Cardiac fibroblast (primary cell): ENCODE data around the gene TMC4.
A peak's percentile ranks its signal among the peaks of the same experiment; 100 is the strongest.

Source experiments
- DNase-seq, 2 donors: peaks; one replicate each; pipeline versions ENCODE4 v3.0.0 to v3.0.0-alpha.2; 2010; ENCODE audit warnings: low read depth in 2 of 2
- H3K4me3 ChIP-seq, 2 donors: replicated peaks in 1 of 2; 1 replicate in 1 of 2; 2 replicates in 1 of 2; pipeline ENCODE4 v1.5.1; 2011; ENCODE audit warnings: low read depth in 2 of 2, low read length in 2 of 2, mild to moderate bottlenecking in 2 of 2, moderate library complexity in 1 of 2
- TF ChIP-seq, protein P1 (sequence below): IDR thresholded peaks from one replicate; pipeline ENCODE4 v1.5.1; 2011; ENCODE audit warnings: low read depth, mild to moderate bottlenecking, low read length, inconsistent platforms

TMC4 gene

DNA sequence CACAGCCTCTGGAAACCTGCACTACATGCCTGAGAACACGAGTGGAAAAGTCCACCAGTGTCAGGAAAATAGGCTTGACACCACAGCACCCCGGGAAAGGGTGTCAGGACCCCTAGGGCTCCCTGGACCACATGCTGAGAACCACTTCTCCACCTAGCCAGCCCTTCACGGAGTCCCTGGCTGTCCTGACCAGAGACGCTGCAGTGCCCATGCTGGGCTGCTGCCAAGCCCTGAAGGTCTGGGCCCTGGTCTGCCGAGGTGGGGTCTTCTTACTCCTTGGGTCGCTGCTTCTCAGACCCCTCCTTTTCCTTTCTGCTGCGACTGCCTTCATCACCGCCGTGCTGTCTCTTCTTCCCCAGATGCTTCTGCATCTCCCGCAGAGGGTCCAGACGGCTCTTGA lies 16.5 kb downstream of the TMC4 start:
- TF ChIP-seq, protein P1, sequence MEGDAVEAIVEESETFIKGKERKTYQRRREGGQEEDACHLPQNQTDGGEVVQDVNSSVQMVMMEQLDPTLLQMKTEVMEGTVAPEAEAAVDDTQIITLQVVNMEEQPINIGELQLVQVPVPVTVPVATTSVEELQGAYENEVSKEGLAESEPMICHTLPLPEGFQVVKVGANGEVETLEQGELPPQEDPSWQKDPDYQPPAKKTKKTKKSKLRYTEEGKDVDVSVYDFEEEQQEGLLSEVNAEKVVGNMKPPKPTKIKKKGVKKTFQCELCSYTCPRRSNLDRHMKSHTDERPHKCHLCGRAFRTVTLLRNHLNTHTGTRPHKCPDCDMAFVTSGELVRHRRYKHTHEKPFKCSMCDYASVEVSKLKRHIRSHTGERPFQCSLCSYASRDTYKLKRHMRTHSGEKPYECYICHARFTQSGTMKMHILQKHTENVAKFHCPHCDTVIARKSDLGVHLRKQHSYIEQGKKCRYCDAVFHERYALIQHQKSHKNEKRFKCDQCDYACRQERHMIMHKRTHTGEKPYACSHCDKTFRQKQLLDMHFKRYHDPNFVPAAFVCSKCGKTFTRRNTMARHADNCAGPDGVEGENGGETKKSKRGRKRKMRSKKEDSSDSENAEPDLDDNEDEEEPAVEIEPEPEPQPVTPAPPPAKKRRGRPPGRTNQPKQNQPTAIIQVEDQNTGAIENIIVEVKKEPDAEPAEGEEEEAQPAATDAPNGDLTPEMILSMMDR, result no peak
- no peak for DNase-seq
- H3K4me3 ChIP-seq, result no peak overlapping the region

DNA sequence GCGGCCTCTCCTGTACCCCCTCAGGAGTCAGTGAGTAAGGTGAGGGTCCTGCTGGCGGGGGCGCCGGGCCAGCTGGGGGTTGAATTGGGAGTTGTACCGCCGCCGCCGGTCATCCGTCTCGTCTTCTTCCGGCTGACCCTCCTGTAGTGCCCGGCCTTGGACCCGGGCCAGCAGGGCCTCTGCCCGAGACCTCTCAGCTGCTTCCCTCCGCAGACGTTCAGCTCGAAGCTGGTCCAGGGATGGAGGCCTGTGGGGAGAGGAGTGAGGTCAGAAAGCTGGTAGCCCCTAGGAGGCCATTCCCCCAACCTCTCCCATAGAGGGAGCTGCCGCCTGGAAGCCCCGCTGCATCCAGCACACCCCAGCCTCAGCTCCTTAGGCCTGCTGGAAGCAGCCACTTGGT lies 17.3 kb downstream of the TMC4 start:
- TF ChIP-seq, protein P1, result no peak
- DNase-seq, result no peak
- H3K4me3 ChIP-seq, result no peak overlapping the region

DNA sequence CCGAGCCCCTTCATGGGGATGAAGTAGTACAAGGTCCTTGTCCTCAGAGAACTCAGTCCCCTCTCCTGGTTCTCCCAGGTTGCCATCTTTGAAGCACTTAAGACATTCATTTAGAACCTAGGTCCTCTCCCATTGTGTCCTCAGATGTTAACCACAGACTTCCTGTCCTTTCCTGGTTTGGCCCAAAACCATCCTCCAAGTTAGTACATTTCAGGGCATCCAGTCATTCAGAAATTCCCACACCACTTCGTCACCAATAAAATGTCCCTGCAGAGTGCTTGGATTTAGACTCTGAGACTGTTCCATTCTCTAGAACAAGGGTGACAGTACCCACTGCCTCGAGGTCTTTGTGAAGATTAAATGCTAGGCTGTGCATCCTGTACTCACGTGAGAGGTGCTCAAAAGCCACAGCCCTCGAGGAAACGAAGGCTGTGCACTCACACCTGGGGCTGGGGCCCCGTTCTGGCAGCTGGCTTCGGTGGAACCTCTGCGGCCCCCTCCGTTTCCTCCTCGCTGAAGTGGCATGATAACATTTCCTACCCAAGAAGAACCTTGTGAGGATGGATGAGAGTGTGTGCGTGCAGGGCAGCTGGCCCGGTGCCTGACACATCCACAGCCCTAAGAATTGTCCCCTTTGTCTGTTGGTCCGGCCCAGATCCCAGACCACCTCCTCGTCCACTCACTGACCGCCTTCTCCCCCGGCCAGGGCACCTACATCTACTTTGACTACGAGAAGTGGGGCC lies 18.2 kb downstream of the TMC4 start:
- DNase-seq, result peak in 1 of 2 donors; percentile 84
- no peak overlapping the region for H3K4me3 ChIP-seq
- TF ChIP-seq, protein P1, result no peak

DNA sequence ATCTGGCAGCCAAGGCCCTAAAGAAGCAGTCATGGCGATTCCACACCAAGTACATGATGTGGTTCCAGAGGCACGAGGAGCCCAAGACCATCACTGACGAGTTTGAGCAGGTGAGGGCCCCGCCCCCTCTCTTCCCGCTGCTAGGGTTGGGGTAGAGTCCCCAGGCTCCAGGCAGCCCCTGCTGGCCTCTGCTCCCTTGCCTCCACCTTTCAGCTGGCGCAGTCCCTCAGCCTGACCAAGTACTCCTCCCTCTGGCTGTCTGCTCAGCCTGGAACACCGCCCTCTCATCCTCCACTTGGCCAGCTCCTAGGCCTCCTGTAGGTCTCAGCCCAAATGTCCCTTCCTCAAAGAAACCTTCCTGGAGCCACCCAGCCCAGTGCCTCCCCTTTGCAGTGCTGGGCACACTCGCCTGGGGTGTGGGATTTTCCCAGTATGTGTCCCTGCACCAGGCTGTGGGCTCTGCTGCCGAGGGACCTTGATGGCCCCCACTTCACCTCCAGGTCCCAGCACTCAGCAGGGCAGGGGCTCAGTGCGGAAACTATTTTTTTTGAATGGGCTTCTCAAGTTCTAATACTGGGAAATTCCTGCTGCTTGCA lies 19.1 kb downstream of the TMC4 start:
- TF ChIP-seq, protein P1, result no peak
- DNase-seq, result no peak
- H3K4me3 ChIP-seq, result no peak overlapping the region

DNA sequence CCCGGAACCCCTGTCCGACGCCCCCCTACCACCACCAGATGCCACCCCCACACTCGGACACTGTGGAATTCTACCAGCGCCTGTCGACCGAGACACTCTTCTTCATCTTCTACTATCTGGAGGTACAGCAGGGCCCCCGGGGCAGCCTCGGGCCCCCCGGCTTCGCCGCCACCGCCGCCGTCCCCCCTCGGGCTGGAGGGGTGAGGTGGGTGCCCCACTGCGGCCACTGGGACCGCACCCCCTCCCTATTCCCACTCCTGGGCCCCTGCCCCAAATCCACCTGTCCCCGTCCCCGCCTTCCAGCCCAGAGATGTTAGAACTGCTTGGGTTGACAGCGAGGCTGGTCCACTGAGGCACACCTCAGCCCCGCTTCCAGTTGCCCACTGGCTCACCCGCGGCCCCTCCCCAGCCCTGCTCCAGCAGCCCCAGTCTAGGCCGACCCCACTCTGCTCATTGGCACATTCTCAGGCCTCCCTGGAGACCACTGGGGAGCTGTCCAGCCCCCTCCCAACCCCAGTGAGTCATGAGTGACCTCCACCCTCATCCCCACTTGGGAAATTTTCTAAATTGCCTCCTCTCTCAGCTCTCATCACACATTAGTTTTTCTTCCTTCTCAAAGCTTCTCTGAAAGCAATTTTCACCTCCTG lies 20.0 kb downstream of the TMC4 start:
- no peak overlapping the region for H3K4me3 ChIP-seq
- DNase-seq, result peak in 1 of 2 donors; percentile 41
- TF ChIP-seq, protein P1, result no peak

DNA sequence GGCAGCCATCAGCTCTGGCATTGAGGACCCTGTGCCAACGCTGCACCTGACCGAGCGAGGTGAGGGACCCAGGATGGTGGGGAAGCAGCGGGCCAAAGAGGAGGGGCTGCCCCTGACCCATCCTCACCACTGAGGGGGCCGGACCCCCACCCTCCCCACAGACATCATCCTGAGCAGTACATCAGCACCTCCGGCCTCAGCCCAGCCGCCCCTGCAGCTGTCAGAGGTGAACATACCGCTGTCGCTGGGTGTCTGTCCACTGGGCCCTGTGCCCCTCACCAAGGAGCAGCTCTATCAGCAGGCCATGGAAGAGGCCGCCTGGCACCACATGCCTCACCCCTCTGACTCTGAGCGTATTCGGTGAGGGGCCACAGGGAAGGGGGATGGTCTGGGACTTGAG lies 20.7 kb downstream of the TMC4 start:
- TF ChIP-seq, protein P1, result no peak
- no peak overlapping the region for H3K4me3 ChIP-seq
- no peak for DNase-seq
